ENCODE results near the gene ARHGAP18. TPM values are rescaled to one million over a fixed set of nuclear protein-coding genes. Genes with fewer than 3 reads are reported as not detected.

ARHGAP18 gene, protein sequence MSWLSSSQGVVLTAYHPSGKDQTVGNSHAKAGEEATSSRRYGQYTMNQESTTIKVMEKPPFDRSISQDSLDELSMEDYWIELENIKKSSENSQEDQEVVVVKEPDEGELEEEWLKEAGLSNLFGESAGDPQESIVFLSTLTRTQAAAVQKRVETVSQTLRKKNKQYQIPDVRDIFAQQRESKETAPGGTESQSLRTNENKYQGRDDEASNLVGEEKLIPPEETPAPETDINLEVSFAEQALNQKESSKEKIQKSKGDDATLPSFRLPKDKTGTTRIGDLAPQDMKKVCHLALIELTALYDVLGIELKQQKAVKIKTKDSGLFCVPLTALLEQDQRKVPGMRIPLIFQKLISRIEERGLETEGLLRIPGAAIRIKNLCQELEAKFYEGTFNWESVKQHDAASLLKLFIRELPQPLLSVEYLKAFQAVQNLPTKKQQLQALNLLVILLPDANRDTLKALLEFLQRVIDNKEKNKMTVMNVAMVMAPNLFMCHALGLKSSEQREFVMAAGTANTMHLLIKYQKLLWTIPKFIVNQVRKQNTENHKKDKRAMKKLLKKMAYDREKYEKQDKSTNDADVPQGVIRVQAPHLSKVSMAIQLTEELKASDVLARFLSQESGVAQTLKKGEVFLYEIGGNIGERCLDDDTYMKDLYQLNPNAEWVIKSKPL
- total RNA-seq, result 11.9 and 56.8 TPM in 2 replicates

DNA sequence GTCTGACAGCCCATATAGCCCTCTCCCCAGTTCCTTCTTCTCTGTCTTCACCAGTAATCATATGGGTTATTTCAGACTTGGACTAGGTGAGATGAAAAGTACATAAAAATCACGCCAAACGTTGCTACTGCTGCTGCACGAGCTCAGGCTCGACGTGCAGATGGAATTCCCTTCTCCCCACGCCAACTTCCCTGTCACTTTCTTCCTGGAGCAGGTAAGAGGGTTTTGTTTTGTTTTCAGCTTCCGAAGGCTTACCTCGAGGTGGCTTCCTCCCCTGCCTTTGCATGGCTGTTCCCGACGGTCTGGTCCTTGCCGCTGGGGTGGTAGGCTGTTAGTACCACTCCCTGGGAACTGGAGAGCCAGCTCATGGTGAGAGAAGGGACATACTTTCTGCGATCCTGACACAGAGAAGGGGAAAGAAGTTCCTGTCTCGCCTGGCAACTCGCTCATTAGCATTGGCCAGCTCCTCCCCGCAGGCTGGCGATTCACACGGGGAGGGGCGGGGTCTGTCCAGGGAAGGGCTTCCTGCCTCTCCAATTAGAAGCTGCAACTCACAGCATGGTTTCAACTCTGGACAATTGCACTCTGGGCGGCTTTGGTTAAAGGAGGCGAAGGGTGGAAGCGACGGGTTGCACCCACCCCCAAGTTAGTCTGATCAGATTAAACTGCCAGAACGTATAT is at the start of gene ARHGAP18:
ARHGAP18 (minus strand) TSS at position 409 of the 681 bp plus-strand sequence; CDS start at position 368, 41 bp downstream.

Other genes starting within 250 kb of the ARHGAP18 start
- gene TMEM244, start 151.1 kb upstream of the ARHGAP18 start, total RNA-seq, result not detected in 2 replicates